GM12878 (cell line): Measurements from ENCODE around the gene RERE.
"Not testable (repeated sequence)": the region's sequence is repeated elsewhere in the genome, so short reads cannot be mapped to it uniquely, and the experiment has no call there.

Experiments
- CTCF ChIP-seq, 3 experiments: IDR thresholded peaks in 2 of 3; conservative IDR thresholded peaks in 1 of 3; 2 replicates each; pipeline ENCODE4 v1.5.1; 2011; ENCODE audit warnings: low read depth in 3 of 3, low read length in 3 of 3, mild to moderate bottlenecking in 3 of 3, control low read depth in 2 of 3, moderate library complexity in 2 of 3, inconsistent platforms in 1 of 3, mixed read lengths in 1 of 3; ENCODE audit not compliant: control insufficient read depth in 2 of 3, insufficient read depth in 1 of 3; ENCODE audit errors: extremely low read depth in 1 of 3
- EP300 ChIP-seq, 2 experiments: fragments of 150-350 bp in 1 of 2; IDR thresholded peaks; 2 replicates each; pipeline ENCODE4 v1.6.1; 2011 to 2012; ENCODE audit warnings: low read depth in 2 of 2, low read length in 2 of 2, borderline replicate concordance in 1 of 2, improper control_type of control experiment in 1 of 2, inconsistent platforms in 1 of 2; ENCODE audit not compliant: control insufficient read depth in 1 of 2
- EZH2 ChIP-seq: IDR thresholded peaks from 2 replicates; pipeline ENCODE4 v1.6.1; 2012; ENCODE audit warnings: low read depth, mild to moderate bottlenecking, control low read depth, inconsistent platforms, low read length, borderline replicate concordance; ENCODE audit not compliant: control insufficient read depth
- GABPA ChIP-seq: IDR thresholded peaks from 2 replicates; pipeline ENCODE4 v1.6.1; 2014; ENCODE audit warnings: antibody characterized with exemption, low read depth, mild to moderate bottlenecking, inconsistent platforms
- POLR2A ChIP-seq: IDR thresholded peaks from 2 replicates; pipeline ENCODE4 v1.6.1; 2011; ENCODE audit warnings: low read depth, mild to moderate bottlenecking, low read length
- POLR2AphosphoS5 ChIP-seq: IDR thresholded peaks from 2 replicates; pipeline ENCODE4 v1.6.1; 2011; ENCODE audit warnings: mild to moderate bottlenecking, low read length, inconsistent platforms
- RAD51 ChIP-seq: fragments of 450-650 bp; IDR thresholded peaks from 2 replicates; pipeline ENCODE4 v1.6.1; 2016; ENCODE audit warnings: moderate library complexity, mild to moderate bottlenecking, inconsistent platforms
- SMAD1 ChIP-seq: fragments of 450-650 bp; IDR thresholded peaks from 2 replicates; pipeline ENCODE4 v1.6.1; 2018; ENCODE audit warnings: mild to moderate bottlenecking, low read depth; ENCODE audit not compliant: partially characterized antibody
- TBL1XR1 ChIP-seq: IDR thresholded peaks from 2 replicates; pipeline ENCODE4 v1.6.1; 2012; ENCODE audit warnings: low read depth, low read length, improper control_type of control experiment
- ZNF274 ChIP-seq: IDR thresholded peaks from one replicate; pipeline ENCODE4 v1.8.0; 2011; ENCODE audit not compliant: insufficient read length, insufficient read depth
- ZNF384 ChIP-seq: IDR thresholded peaks from 2 replicates; pipeline ENCODE4 v1.6.1; 2012; ENCODE audit warnings: low read depth, mild to moderate bottlenecking, low read length, improper control_type of control experiment, borderline replicate concordance

GRCh38 chr1:8786204-8786603, 31.2 kb downstream of the RERE start:
- TF ChIP-seq ZNF274; POLR2AphosphoS5; CTCF (IDR thresholded peaks at IDR 0.05 in 2 of 3, conservative IDR thresholded peaks at IDR 0.05 in 1 of 3; ENCODE audit: control insufficient read depth in 2 of 3, extremely low read depth in 1 of 3, insufficient read depth in 1 of 3, low read depth in 3 of 3, low read length in 3 of 3); SMAD1; GABPA; RAD51; EP300 (IDR thresholded peaks at IDR 0.05; ENCODE audit: borderline replicate concordance in 1 of 2, control insufficient read depth in 1 of 2, low read depth in 2 of 2, low read length in 2 of 2); EZH2; ZNF384; TBL1XR1; POLR2A: not testable (repeated sequence)
